NOMO-1 treated with dmso at 0.1 percent for 144 hours (cell line): ENCODE measurements around the gene RBAK.
"Not testable (repeated sequence)": the region's sequence is repeated elsewhere in the genome, so short reads cannot be mapped to it uniquely, and the experiment has no call there.

ENCODE experiments used
- DNase-seq: peaks from one replicate; lab custom pipeline; 2025; ENCODE audit not compliant: unreplicated experiment; lab: John Stamatoyannopoulos, UW

RBAK gene

GRCh38 chr7:5050676-5051075, 5.0 kb downstream of the RBAK start:
- DNase-seq, result no peak

- not testable (repeated sequence) for DNase-seq
Observed at GRCh38 chr7:5051731-5052130, 6.1 kb downstream of the RBAK start.

- no peak for DNase-seq
Observed at GRCh38 chr7:5053175-5053574, 7.5 kb downstream of the RBAK start.

- DNase-seq, result no peak
Observed at GRCh38 chr7:5063698-5064097, 18.0 kb downstream of the RBAK start.

GRCh38 chr7:5064391-5065106, 18.9 kb downstream of the RBAK start:
- DNase-seq, result no peak

GRCh38 chr7:5065107-5065407, 19.4 kb downstream of the RBAK start:
- DNase-seq, result no peak

GRCh38 chr7:5068521-5068920, 22.9 kb downstream of the RBAK start:
- no peak for DNase-seq

GRCh38 chr7:5070206-5070605, 24.5 kb downstream of the RBAK start:
- DNase-seq, result no peak

- DNase-seq, result not testable (repeated sequence)
Observed at GRCh38 chr7:5075187-5075586, 29.5 kb downstream of the RBAK start.

GRCh38 chr7:5077740-5078139, 32.1 kb downstream of the RBAK start:
- DNase-seq, result no peak

- no peak for DNase-seq
Observed at GRCh38 chr7:5082806-5083205, 37.1 kb downstream of the RBAK start.

GRCh38 chr7:5083311-5083711, 37.7 kb downstream of the RBAK start:
- DNase-seq, result no peak

- DNase-seq, result no peak
Observed at GRCh38 chr7:5086256-5086655, 40.6 kb downstream of the RBAK start.

GRCh38 chr7:5088228-5088833, 42.7 kb downstream of the RBAK start:
- not testable (repeated sequence) for DNase-seq

GRCh38 chr7:5088906-5089305, 43.2 kb downstream of the RBAK start:
- DNase-seq, result no peak

- no peak for DNase-seq
Observed at GRCh38 chr7:5093948-5094347, 48.3 kb downstream of the RBAK start.

- no peak for DNase-seq
Observed at GRCh38 chr7:5094641-5095040, 49.0 kb downstream of the RBAK start.

GRCh38 chr7:5116359-5116758, 70.7 kb downstream of the RBAK start:
- DNase-seq, result no peak

- no peak for DNase-seq
Observed at GRCh38 chr7:5117095-5117970, 71.7 kb downstream of the RBAK start.
